NCI-H345 treated with DMSO at 0.1 percent for 48 hours (cell line): ENCODE measurements around the gene CHI3L1.

Source experiments
- DNase-seq: peaks from one replicate; lab custom pipeline; 2025; ENCODE audit not compliant: unreplicated experiment; lab: John Stamatoyannopoulos, UW

The CHI3L1 gene

DNA sequence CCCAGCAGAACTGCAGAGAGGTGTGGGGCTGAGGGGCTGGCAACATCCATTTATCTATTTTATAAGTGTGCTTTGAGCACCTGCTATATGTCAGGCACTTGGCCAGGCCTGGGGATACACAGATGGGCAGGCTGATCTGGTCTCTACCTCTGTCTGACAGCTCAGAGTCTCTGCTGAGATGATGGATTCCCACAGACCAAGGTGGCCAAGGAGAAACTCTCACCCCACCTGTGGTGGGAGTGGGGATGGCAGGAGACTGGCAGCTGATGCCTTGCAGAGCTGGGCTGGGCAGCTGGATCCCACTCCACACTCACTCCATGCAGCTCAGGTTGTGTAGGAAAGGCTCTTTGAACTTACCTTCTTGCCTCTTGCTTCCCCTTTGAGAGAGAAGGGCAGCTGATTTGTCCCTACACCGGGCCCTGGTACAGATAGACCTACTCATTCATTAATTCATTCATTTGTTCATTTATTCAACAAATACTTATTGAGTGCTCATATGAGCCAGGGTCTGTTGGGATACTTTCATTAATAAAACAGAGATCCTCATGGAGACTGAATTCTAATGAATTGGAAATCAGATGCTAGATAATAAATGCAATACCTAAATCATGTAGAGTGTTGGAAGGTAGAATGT lies 50.0 kb downstream of the CHI3L1 start:
- DNase-seq: no peak

DNA sequence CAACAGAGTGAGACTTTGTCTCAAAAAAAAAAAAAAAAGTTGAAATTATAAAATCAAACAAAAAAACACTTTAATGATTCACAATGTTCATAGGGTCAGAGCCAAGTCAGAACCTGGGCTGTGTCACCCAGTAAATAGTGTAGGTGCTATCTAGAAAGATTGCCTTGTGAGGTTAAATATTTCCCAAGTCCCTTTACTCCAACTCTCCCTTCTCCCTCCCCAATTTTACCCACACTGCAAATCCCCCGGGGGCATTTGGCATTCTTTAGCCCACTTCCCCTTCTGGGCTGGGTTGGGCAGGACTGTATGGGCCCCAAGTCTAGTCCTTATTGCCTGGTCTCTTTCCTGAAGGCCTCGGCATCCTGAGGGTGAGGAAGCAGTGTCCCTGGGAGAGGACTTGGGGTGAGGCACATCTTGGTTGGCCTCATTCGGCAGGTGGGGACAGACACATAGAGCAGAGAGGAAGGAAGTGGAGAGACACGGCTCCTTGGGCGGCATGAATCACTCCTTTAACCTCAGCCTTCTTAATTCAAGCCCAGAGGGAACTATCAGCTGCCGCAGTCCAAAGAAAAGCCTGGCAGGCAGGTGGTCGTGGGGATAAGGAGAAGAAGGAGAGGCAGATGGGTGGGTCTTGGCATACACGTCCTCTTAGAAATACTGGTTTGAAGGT lies 50.7 kb downstream of the CHI3L1 start:
- no peak for DNase-seq

- no peak for DNase-seq
Measured at GRCh38 chr1:203133970-203134725, 52.4 kb downstream of the CHI3L1 start.

DNA sequence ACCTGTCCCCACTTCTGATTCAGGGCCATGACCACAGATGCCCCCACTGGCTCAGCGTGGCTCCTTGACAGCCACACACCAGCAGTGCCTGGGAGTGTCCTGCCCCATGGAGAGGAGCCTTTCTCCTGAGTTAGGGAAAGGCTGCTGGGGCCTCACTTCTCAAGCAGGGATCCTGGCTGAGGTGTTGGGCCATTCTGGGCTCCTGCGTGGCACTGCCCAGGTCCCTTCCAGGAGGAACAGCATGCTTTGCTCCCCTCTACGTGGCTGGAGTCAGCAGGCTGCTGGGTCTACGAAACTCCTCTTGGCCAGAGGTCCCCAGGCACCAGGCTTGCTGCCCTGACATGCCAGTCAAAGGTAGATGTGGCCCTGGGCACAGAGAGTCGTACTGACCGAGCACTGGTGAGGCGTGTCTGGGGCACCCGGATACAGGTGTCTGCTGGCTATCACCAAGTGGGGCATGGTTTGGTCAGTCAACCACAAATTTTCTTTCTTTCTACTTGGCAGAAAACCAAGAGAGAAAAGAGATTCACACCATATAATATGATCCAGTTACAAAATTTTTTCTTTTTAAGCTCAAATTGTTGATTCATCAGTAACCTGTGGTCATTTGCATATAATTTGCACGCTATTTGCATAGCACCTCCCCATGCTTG lies 54.8 kb downstream of the CHI3L1 start:
- no peak for DNase-seq

GRCh38 chr1:203130358-203130985 lies 56.0 kb downstream of the CHI3L1 start:
- DNase-seq: no peak

DNA sequence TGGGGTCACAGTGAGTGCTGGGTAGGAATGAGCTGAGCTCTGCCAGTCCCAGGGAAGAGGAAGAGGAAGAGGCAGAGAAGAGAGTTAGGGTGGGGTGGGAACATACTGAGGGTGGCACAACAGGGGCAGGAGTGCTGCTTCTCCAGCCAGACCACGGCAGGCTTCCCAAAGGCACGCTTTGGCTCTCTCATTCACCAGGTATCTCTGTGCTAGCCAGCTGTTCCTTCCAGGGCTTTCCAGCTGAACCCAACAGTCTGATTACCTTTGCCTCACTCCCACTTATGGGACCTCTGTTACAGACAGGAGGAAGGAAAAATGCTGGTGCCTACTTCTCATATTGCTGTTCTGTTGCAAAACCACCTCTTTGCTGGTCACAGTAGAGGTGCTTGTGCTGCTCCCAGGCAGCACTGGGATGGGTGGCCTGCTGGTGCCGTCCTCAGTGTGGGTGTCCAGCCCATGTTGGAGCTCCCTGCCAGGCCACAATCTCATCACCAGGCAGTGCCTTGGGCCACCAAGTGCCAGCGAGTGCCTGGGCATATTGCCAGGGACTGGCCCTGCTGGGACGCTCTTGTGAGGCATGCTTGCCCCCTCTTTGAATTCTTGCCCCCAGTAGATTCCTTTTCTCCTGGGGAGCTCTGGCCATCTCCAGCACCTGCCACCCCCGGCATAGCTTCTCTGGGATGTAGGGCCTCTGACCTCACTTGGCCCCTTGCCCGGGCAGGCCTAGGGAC lies 56.8 kb downstream of the CHI3L1 start:
- no peak for DNase-seq
